ENCODE data around the gene GPRIN2. TPM values are rescaled to one million over a fixed set of nuclear protein-coding genes. Genes with fewer than 3 reads are reported as not detected.

GPRIN2 gene
- total and polyA plus RNA-seq, 4 donors, result 0.36 to 4.0 (median 0.85) TPM

DNA sequence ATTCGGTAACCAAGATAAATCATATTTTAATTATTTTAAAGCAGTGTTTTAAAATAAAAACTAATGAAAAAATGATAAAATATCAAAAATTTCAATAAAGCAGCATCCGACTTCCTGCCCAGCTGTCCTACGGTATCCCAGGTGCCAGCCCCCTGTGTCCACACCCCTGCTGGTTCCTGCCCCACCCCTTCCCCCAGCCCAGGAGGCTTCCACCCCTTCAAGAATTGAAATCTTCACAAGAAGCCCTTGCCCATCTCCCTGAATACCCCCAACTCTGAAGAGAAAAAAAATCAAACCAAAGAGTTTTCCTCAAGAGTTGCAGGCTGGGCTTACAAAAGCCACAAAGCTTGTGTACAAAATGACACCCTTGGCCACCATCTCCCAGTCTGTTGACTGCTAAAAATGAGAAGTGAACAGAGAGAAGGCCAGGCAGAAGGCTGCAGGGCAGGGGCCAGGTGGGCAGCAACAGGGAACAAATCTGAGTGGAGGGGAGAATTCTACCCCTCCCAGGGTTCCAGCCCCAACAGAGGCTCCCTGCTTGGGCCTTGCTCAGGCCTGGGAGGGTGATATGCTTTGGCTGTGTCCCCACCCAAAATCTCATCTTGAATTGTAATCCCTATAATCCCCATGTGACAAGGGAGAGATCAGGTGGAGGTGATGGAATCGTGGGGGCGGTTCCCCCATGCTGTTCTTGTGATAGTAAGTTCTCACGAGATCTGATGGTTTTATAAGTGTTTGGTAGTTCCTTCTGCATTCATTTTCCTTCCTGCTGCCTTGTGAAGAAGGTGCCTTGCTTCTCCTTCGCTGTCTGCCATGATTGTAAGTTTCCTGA, 14.5 kb downstream of the GPRIN2 start:
- H3K9me3 ChIP-seq (ENCODE audit: control insufficient read depth, low read length), result no peaks in the 10 kb centered on the region
- ATAC-seq (ENCODE audit: low FRiP score) (no peak), DNase-seq (peak; percentile 44 to 73)
- no peak overlapping the region for H3K4me3 ChIP-seq (ENCODE audit: low read length in 2 of 2)
- 93 to 94% methylated on average over 7 of the region's 7 CpGs for WGBS, 2 donors
- H3K27me3 ChIP-seq (ENCODE audit: control insufficient read depth in 1 of 2, insufficient read depth in 2 of 2, low read length in 1 of 2), result no peaks in the 10 kb centered on the region
- intact Hi-C loops (cut with DNase I), result no loop called here
- no peak overlapping the region for H3K27ac ChIP-seq (ENCODE audit: low read depth in 1 of 2, low read length in 2 of 2)
- no peaks in the 10 kb centered on the region for H3K36me3 ChIP-seq (ENCODE audit: control insufficient read depth in 1 of 2, insufficient read depth in 2 of 2, low read length in 1 of 2)
- no peaks in the 10 kb centered on the region for H3K4me1 ChIP-seq (ENCODE audit: control insufficient read depth in 1 of 2, insufficient read depth in 2 of 2, low read length in 2 of 2)

GRCh38 chr10:46541017-46541661, 15.3 kb downstream of the GPRIN2 start:
- no peaks in the 10 kb centered on the region for H3K36me3 ChIP-seq (ENCODE audit: control insufficient read depth in 1 of 2, insufficient read depth in 2 of 2, low read length in 1 of 2)
- H3K9me3 ChIP-seq (ENCODE audit: control insufficient read depth, low read length), result no peaks in the 10 kb centered on the region
- no peak overlapping the region for H3K27ac ChIP-seq (ENCODE audit: low read depth in 1 of 2, low read length in 2 of 2)
- H3K4me3 ChIP-seq (ENCODE audit: low read length in 2 of 2), result no peak overlapping the region
- DNase-seq (peak; percentile 58 to 80), ATAC-seq (ENCODE audit: low FRiP score) (peak; percentile 3)
- no peaks in the 10 kb centered on the region for H3K27me3 ChIP-seq (ENCODE audit: control insufficient read depth in 1 of 2, insufficient read depth in 2 of 2, low read length in 1 of 2)
- 16 to 17% methylated on average over 39 to 42 of the region's 42 CpGs for WGBS, 2 donors
- H3K4me1 ChIP-seq (ENCODE audit: control insufficient read depth in 1 of 2, insufficient read depth in 2 of 2, low read length in 2 of 2), result no peaks in the 10 kb centered on the region
- intact Hi-C loops (cut with DNase I), result no loop called here

GRCh38 chr10:46540412-46541016, 15.9 kb downstream of the GPRIN2 start:
- no peaks in the 10 kb centered on the region for H3K4me1 ChIP-seq (ENCODE audit: control insufficient read depth in 1 of 2, insufficient read depth in 2 of 2, low read length in 2 of 2)
- WGBS, 2 donors, result 69 to 79% methylated on average over 8 of the region's 8 CpGs
- no peaks in the 10 kb centered on the region for H3K36me3 ChIP-seq (ENCODE audit: control insufficient read depth in 1 of 2, insufficient read depth in 2 of 2, low read length in 1 of 2)
- peak; percentile 42 to 67 for DNase-seq
- intact Hi-C loops (cut with DNase I), result no loop called here
- no peak overlapping the region for H3K4me3 ChIP-seq (ENCODE audit: low read length in 2 of 2)
- no peak for ATAC-seq (ENCODE audit: low FRiP score)
- H3K27me3 ChIP-seq (ENCODE audit: control insufficient read depth in 1 of 2, insufficient read depth in 2 of 2, low read length in 1 of 2), result no peaks in the 10 kb centered on the region
- no peaks in the 10 kb centered on the region for H3K9me3 ChIP-seq (ENCODE audit: control insufficient read depth, low read length)
- peak overlapping the region; percentile 31 to 83 for H3K27ac ChIP-seq (ENCODE audit: low read depth in 1 of 2, low read length in 2 of 2)

DNA sequence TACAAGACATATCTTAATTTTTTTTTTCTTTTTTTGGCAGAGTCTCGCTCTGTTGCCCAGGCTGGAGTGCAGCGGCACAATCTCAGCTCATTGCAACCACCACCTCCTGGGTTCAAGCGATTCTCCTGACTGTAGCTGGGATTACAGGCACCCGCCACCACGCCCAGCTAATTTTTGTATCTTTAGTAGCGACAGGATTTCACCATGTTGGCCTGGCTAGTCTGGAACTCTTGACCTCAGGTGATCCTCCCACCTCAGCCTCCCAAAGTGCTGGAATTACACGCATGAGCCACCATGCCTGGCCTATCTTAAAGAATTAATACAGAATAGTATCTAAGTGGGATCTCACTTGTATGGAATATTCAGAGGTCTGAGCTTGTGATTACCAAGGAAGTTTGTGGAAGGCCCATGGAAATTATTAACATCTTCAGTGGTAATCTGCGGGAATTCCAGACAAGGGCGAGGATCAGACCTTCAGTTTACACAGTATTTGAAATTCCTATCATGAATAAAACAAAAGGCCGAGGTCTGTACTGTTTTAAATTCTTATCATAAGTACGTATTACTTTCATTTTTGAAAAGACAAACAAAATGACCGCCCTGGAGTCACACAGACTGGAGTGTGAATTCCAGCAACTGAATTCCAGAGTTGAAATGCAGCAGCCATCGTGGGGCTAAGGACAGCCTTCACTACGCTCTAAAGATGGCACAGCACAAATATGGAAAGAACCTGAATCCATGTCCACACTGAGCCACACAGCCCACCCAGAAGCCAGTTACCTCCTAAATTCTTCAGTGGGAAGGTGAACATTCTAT, 16.7 kb downstream of the GPRIN2 start:
- no peaks in the 10 kb centered on the region for H3K27me3 ChIP-seq (ENCODE audit: control insufficient read depth in 1 of 2, insufficient read depth in 2 of 2, low read length in 1 of 2)
- H3K4me3 ChIP-seq (ENCODE audit: low read length in 2 of 2), result no peak overlapping the region
- ATAC-seq (ENCODE audit: low FRiP score) (peak; percentile 28), DNase-seq (peak in 1 of 2 donors; percentile 55)
- WGBS, 2 donors, result 36 to 43% methylated on average over 14 of the region's 14 CpGs
- H3K27ac ChIP-seq (ENCODE audit: low read depth in 1 of 2, low read length in 2 of 2), result peak overlapping the region; percentile 31 to 83
- no peaks in the 10 kb centered on the region for H3K9me3 ChIP-seq (ENCODE audit: control insufficient read depth, low read length)
- no peaks in the 10 kb centered on the region for H3K36me3 ChIP-seq (ENCODE audit: control insufficient read depth in 1 of 2, insufficient read depth in 2 of 2, low read length in 1 of 2)
- no peaks in the 10 kb centered on the region for H3K4me1 ChIP-seq (ENCODE audit: control insufficient read depth in 1 of 2, insufficient read depth in 2 of 2, low read length in 2 of 2)
- intact Hi-C loops (cut with DNase I), result no loop called here

DNA sequence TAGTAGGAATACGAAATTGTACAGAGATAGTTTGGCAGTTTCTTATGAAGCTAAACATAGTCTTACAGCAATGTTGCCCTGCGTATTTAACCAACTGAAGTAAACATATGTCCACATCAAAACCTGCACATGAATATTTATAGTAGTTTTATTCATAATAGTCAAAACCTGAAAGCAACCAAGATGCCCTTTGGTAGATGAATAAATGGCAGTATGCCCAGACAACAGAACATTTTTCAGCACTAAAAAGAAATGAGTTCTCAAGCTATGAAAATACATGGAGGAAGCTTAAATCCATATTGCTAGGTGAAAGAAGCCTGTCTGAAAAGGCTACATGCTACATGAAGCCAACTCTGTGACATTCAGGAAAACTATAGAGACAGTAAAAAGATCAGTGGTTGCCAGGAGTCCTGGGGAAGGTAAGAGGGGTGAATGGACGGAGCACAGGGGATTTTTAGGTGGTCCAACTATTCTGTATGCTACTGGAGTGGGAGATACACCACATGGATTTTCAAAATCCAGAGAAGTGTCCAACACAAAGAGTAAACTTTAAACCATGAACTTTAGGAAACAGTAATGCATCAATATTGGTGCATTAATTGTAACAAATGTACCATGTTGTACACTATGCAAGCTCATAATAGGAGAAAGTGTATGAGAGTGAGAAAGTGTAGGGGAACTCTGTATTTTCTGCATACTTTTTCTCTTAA, 17.6 kb downstream of the GPRIN2 start:
- Histone ChIP-seq H3K27me3 (ENCODE audit: control insufficient read depth in 1 of 2, insufficient read depth in 2 of 2, low read length in 1 of 2) (no peaks in the 10 kb centered on the region), H3K27ac (ENCODE audit: low read depth in 1 of 2, low read length in 2 of 2) (no peak overlapping the region), H3K36me3 (ENCODE audit: control insufficient read depth in 1 of 2, insufficient read depth in 2 of 2, low read length in 1 of 2) (no peaks in the 10 kb centered on the region), H3K4me1 (ENCODE audit: control insufficient read depth in 1 of 2, insufficient read depth in 2 of 2, low read length in 2 of 2) (no peaks in the 10 kb centered on the region), H3K9me3 (ENCODE audit: control insufficient read depth, low read length) (no peaks in the 10 kb centered on the region), H3K4me3 (ENCODE audit: low read length in 2 of 2) (no peak overlapping the region)
- no peak for ATAC-seq (ENCODE audit: low FRiP score)
- 47 to 52% methylated on average over 3 of the region's 3 CpGs for WGBS, 2 donors
- no peak for DNase-seq
- intact Hi-C loops (cut with DNase I), result no loop called here

DNA sequence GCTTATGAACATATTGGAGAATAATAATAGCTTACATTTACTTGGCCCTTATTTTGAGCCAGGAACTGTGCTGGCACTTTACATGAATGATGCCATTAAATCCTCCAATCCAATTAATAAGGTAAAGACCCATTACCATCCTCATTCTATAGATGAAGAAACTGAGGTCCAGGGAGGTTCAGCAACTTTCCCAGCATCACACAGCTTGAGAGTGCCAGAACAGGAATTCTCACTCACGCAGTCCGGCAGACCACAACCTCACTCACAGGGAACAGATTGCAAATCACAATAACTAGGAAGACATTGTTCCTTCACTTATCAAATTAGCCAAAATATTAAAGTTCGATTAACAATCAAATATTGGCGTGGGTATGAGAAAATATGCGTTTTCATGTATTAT, 18.3 kb downstream of the GPRIN2 start:
- ATAC-seq (ENCODE audit: low FRiP score), result no peak
- Histone ChIP-seq H3K36me3 (ENCODE audit: control insufficient read depth in 1 of 2, insufficient read depth in 2 of 2, low read length in 1 of 2) (no peaks in the 10 kb centered on the region), H3K27ac (ENCODE audit: low read depth in 1 of 2, low read length in 2 of 2) (no peak overlapping the region), H3K4me1 (ENCODE audit: control insufficient read depth in 1 of 2, insufficient read depth in 2 of 2, low read length in 2 of 2) (no peaks in the 10 kb centered on the region), H3K4me3 (ENCODE audit: low read length in 2 of 2) (no peak overlapping the region), H3K27me3 (ENCODE audit: control insufficient read depth in 1 of 2, insufficient read depth in 2 of 2, low read length in 1 of 2) (no peaks in the 10 kb centered on the region), H3K9me3 (ENCODE audit: control insufficient read depth, low read length) (no peaks in the 10 kb centered on the region)
- intact Hi-C loops (cut with DNase I), result no loop called here
- 96% methylated on average over 5 of the region's 5 CpGs for WGBS, 2 donors
- peak in 1 of 2 donors; percentile 25 for DNase-seq

- Histone ChIP-seq H3K9me3 (ENCODE audit: control insufficient read depth, low read length) (no peaks in the 10 kb centered on the region), H3K27me3 (ENCODE audit: control insufficient read depth in 1 of 2, insufficient read depth in 2 of 2, low read length in 1 of 2) (no peaks in the 10 kb centered on the region), H3K4me1 (ENCODE audit: control insufficient read depth in 1 of 2, insufficient read depth in 2 of 2, low read length in 2 of 2) (no peaks in the 10 kb centered on the region), H3K36me3 (ENCODE audit: control insufficient read depth in 1 of 2, insufficient read depth in 2 of 2, low read length in 1 of 2) (no peaks in the 10 kb centered on the region), H3K4me3 (ENCODE audit: low read length in 2 of 2) (no peak overlapping the region), H3K27ac (ENCODE audit: low read depth in 1 of 2, low read length in 2 of 2) (no peak overlapping the region)
- 86 to 88% methylated on average over 5 of the region's 5 CpGs for WGBS, 2 donors
- DNase-seq (peak in 1 of 2 donors; percentile 10), ATAC-seq (ENCODE audit: low FRiP score) (no peak)
- intact Hi-C loops (cut with DNase I), result no loop called here
Observed at GRCh38 chr10:46537309-46537708, 19.1 kb downstream of the GPRIN2 start.

GRCh38 chr10:46536781-46537180, 19.7 kb downstream of the GPRIN2 start:
- ATAC-seq (ENCODE audit: low FRiP score) (no peak), DNase-seq (peak; percentile 35 to 69)
- no peaks in the 10 kb centered on the region for H3K4me1 ChIP-seq (ENCODE audit: control insufficient read depth in 1 of 2, insufficient read depth in 2 of 2, low read length in 2 of 2)
- H3K27me3 ChIP-seq (ENCODE audit: control insufficient read depth in 1 of 2, insufficient read depth in 2 of 2, low read length in 1 of 2), result no peaks in the 10 kb centered on the region
- no peaks in the 10 kb centered on the region for H3K36me3 ChIP-seq (ENCODE audit: control insufficient read depth in 1 of 2, insufficient read depth in 2 of 2, low read length in 1 of 2)
- intact Hi-C loops (cut with DNase I), result no loop called here
- no peaks in the 10 kb centered on the region for H3K9me3 ChIP-seq (ENCODE audit: control insufficient read depth, low read length)
- no peak overlapping the region for H3K4me3 ChIP-seq (ENCODE audit: low read length in 2 of 2)
- H3K27ac ChIP-seq (ENCODE audit: low read depth in 1 of 2, low read length in 2 of 2), result no peak overlapping the region
- 96 to 97% methylated on average over 5 of the region's 5 CpGs for WGBS, 2 donors

Data from aorta (tissue), 5 donors.